H1 (cell line): ENCODE measurements around the gene KCNN1. TPM values are rescaled to one million over a fixed set of nuclear protein-coding genes. Genes with fewer than 3 reads are reported as not detected.

Source experiments
- ATF2 ChIP-seq: IDR thresholded peaks from 2 replicates; pipeline ENCODE4 v1.6.1; 2012; ENCODE audit warnings: low read length, inconsistent platforms
- BACH1 ChIP-seq: IDR thresholded peaks from 2 replicates; pipeline ENCODE4 v1.6.1; 2012; ENCODE audit warnings: low read length, improper control_type of control experiment
- CHD1 ChIP-seq: IDR thresholded peaks from 2 replicates; pipeline ENCODE4 v1.6.1; 2012; ENCODE audit warnings: low read depth, low read length, improper control_type of control experiment
- CHD2 ChIP-seq: IDR thresholded peaks from 2 replicates; pipeline ENCODE4 v1.6.1; 2012; ENCODE audit warnings: low read length, improper control_type of control experiment
- CTBP2 ChIP-seq: IDR thresholded peaks from 2 replicates; pipeline ENCODE4 v1.7.0; 2011; ENCODE audit warnings: borderline replicate concordance, mild to moderate bottlenecking, moderate library complexity, mixed read lengths, low read length; ENCODE audit not compliant: insufficient read depth, insufficient read length
- EP300 ChIP-seq, 2 experiments: IDR thresholded peaks; 1 replicate in 1 of 2; 2 replicates in 1 of 2; pipeline ENCODE4 v1.6.1; 2011 to 2012; ENCODE audit warnings: low read depth in 2 of 2, low read length in 2 of 2, mild to moderate bottlenecking in 2 of 2, borderline replicate concordance in 1 of 2, inconsistent platforms in 1 of 2, moderate library complexity in 1 of 2
- EZH2 ChIP-seq: fragments of 200-600 bp; sonication (generic); IDR thresholded peaks from 2 replicates; pipeline ENCODE4 v1.7.1; 2012; ENCODE audit warnings: low read depth, mild to moderate bottlenecking, moderate library complexity, low read length, inconsistent platforms; ENCODE audit not compliant: severe bottlenecking
- GABPA ChIP-seq: IDR thresholded peaks from 2 replicates; pipeline ENCODE4 v1.6.1; 2011; ENCODE audit warnings: mild to moderate bottlenecking, low read length, moderate library complexity, borderline replicate concordance; ENCODE audit not compliant: insufficient read depth
- HDAC2 ChIP-seq, 2 experiments: fragments of 300-600 bp in 1 of 2; sonication (generic) in 1 of 2; IDR thresholded peaks; 2 replicates each; pipeline ENCODE4 v1.6.1; 2011 to 2012; ENCODE audit warnings: low read depth in 2 of 2, low read length in 2 of 2, mild to moderate bottlenecking in 2 of 2, moderate library complexity in 2 of 2, borderline replicate concordance in 1 of 2, inconsistent platforms in 1 of 2
- HDAC6 ChIP-seq: IDR thresholded peaks from one replicate; pipeline ENCODE4 v1.7.1; 2012; ENCODE audit warnings: low read depth, mild to moderate bottlenecking, inconsistent platforms, low read length, moderate library complexity
- JUN ChIP-seq: IDR thresholded peaks from 2 replicates; pipeline ENCODE4 v1.6.1; 2011; ENCODE audit warnings: low read depth, mild to moderate bottlenecking, improper control_type of control experiment, low read length
- KDM1A ChIP-seq: fragments of 200-600, 300-600 bp; sonication (generic); IDR thresholded peaks from 2 replicates; pipeline ENCODE4 v1.7.1; 2016; ENCODE audit warnings: mild to moderate bottlenecking, low read length, borderline replicate concordance
- KDM4A ChIP-seq: IDR thresholded peaks from one replicate; pipeline ENCODE4 v1.7.1; 2012; ENCODE audit warnings: low read depth, mild to moderate bottlenecking, moderate library complexity, low read length, inconsistent platforms; ENCODE audit not compliant: severe bottlenecking
- NRF1 ChIP-seq: IDR thresholded peaks from 2 replicates; pipeline ENCODE4 v1.6.1; 2011; ENCODE audit warnings: mild to moderate bottlenecking, low read depth, low read length, improper control_type of control experiment
- POLR2AphosphoS5 ChIP-seq: IDR thresholded peaks from 2 replicates; pipeline ENCODE4 v1.6.1; 2011; ENCODE audit warnings: low read depth, low read length
- SAP30 ChIP-seq: fragments of 300-600 bp; sonication (generic); IDR thresholded peaks from 2 replicates; pipeline ENCODE4 v1.7.1; 2012; ENCODE audit warnings: low read length, moderate library complexity, mild to moderate bottlenecking, inconsistent platforms; ENCODE audit not compliant: insufficient read depth, insufficient replicate concordance
- SIRT6 ChIP-seq: IDR thresholded peaks from one replicate; pipeline ENCODE4 v1.7.1; 2012; ENCODE audit warnings: low read length, inconsistent platforms
- SP4 ChIP-seq: IDR thresholded peaks from 2 replicates; pipeline ENCODE4 v1.6.1; 2012; ENCODE audit warnings: low read length, inconsistent platforms
- SRF ChIP-seq: IDR thresholded peaks from 2 replicates; pipeline ENCODE4 v1.6.1; 2011; ENCODE audit warnings: mild to moderate bottlenecking, low read depth, low read length, moderate library complexity
- TCF12 ChIP-seq: IDR thresholded peaks from 2 replicates; pipeline ENCODE4 v1.6.1; 2011; ENCODE audit warnings: low read depth, mild to moderate bottlenecking, low read length
- ZNF274 ChIP-seq: IDR thresholded peaks from 2 replicates; pipeline ENCODE4 v1.7.0; 2012; ENCODE audit warnings: low read length, borderline replicate concordance; ENCODE audit errors: extremely low read depth
- polyA plus RNA-seq, 7 experiments: library from polyadenylated mRNA; depleted of rRNA in 3 of 7; stranded (reverse) in 5 of 7; unstranded in 2 of 7; fragments of >200 nt in 5 of 7; fragments of 200-250 nt in 2 of 7; gene quantifications; 1 replicate in 5 of 7; 2 replicates in 1 of 7; 4 replicates in 1 of 7; pipeline versions ENCODE4 v1.2.1 to v1.2.3, GENCODE V29; 2011 to 2013; ENCODE audit warnings: missing spikeins in 2 of 7, mixed read lengths in 2 of 7
- total RNA-seq: library from RNA; stranded (reverse); fragmentation: NEBNext Ultra II Directional; extraction: Animal tissue kit (Norgen Biotek cat#: 25700); gene quantifications from 2 replicates; pipeline ENCODE4 v1.2.1, GENCODE V29; 2021
- TF ChIP-seq, protein P1 (sequence below): IDR thresholded peaks from 2 replicates; pipeline ENCODE4 v1.6.1; 2012; ENCODE audit warnings: inconsistent platforms

Gene KCNN1
- total and polyA plus RNA-seq, 2 of the 8 experiments (the other 6 are each of a cell fraction or from before 2014, with no cell fraction given), result 11.0 to 12.5 TPM

GRCh38 chr19:17947815-17948513 lies 18.9 kb upstream of the KCNN1 start (continued):
- no peak for TF ChIP-seq HDAC2 (IDR thresholded peaks at IDR 0.05; ENCODE audit: borderline replicate concordance in 1 of 2, low read depth in 2 of 2, low read length in 2 of 2)
- TF ChIP-seq GABPA, result no peak
- TF ChIP-seq TCF12, result no peak
- no peak for TF ChIP-seq EZH2
- TF ChIP-seq JUN, result no peak
- TF ChIP-seq CHD2, result no peak
- TF ChIP-seq KDM4A, result peak; percentile 7
- no peak for TF ChIP-seq SIRT6
- no peak for TF ChIP-seq SP4
- no peak; the same call in 1 of the 2 replicates for TF ChIP-seq BACH1
- TF ChIP-seq, protein P1, sequence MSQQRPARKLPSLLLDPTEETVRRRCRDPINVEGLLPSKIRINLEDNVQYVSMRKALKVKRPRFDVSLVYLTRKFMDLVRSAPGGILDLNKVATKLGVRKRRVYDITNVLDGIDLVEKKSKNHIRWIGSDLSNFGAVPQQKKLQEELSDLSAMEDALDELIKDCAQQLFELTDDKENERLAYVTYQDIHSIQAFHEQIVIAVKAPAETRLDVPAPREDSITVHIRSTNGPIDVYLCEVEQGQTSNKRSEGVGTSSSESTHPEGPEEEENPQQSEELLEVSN, result no peak
- TF ChIP-seq ATF2, result no peak
- TF ChIP-seq POLR2AphosphoS5, result no peak
- no peak for TF ChIP-seq CTBP2
- peak; percentile 86 for TF ChIP-seq NRF1
- TF ChIP-seq SAP30, result no peak
- no peak for TF ChIP-seq CHD1
- no peak for TF ChIP-seq KDM1A
- TF ChIP-seq HDAC6, result no peak
- no peak for TF ChIP-seq ZNF274
- TF ChIP-seq SRF, result 0 out of 2 replicates have a peak, but pooled peaks have one; percentile 12
- no peak for TF ChIP-seq EP300 (IDR thresholded peaks at IDR 0.05; ENCODE audit: borderline replicate concordance in 1 of 2, low read depth in 2 of 2, low read length in 2 of 2)
